Heart left ventricle (tissue), 16 donors: ENCODE measurements around the gene VAC14. TPM values are rescaled to one million over a fixed set of nuclear protein-coding genes. Genes with fewer than 3 reads are reported as not detected.

Experiments used
- ATAC-seq, 4 donors: fragments of 200-7000 bp; cut with Tn5 transposase; one replicate each; pipeline ENCODE4 v1.9.1; 2020 to 2022; ENCODE audit warnings: moderate library complexity in 4 of 4, mild to moderate bottlenecking in 3 of 4, moderate number of reproducible peaks in 1 of 4
- DNase-seq, 5 donors: peaks; one replicate each; pipeline ENCODE4 v3.0.0-alpha.2; 2020
- H3K27ac ChIP-seq, 12 donors: fragments of 200-600 bp; sonication (generic) in 4 of 12; one replicate each; pipeline versions ENCODE4 v1.5.0 to v1.8.0; 2016 to 2022; ENCODE audit warnings: mild to moderate bottlenecking in 2 of 12
- H3K27me3 ChIP-seq, 9 donors: fragments of 200-600 bp; sonication (generic) in 2 of 9; one replicate each; pipeline versions ENCODE4 v1.5.1 to v1.8.0; 2016 to 2022; ENCODE audit warnings: mild to moderate bottlenecking in 3 of 9
- H3K36me3 ChIP-seq, 9 donors: fragments of 200-600 bp; sonication (generic) in 2 of 9; one replicate each; pipeline versions ENCODE4 v1.5.0 to v1.8.0; 2018 to 2022; ENCODE audit warnings: mild to moderate bottlenecking in 2 of 9
- H3K4me1 ChIP-seq, 12 donors: fragments of 200-600 bp; sonication (generic) in 4 of 12; one replicate each; pipeline versions ENCODE4 v1.5.0 to v1.8.0; 2016 to 2022; ENCODE audit warnings: mild to moderate bottlenecking in 3 of 12
- H3K4me3 ChIP-seq, 12 donors: fragments of 200-600 bp; sonication (generic) in 4 of 12; one replicate each; pipeline versions ENCODE4 v1.5.0 to v1.8.0; 2017 to 2022; ENCODE audit warnings: mild to moderate bottlenecking in 9 of 12, moderate library complexity in 4 of 12
- H3K9me3 ChIP-seq, 12 donors: fragments of 200-600 bp; sonication (generic) in 4 of 12; one replicate each; pipeline versions ENCODE4 v1.5.0 to v1.8.0; 2016 to 2022; ENCODE audit warnings: mild to moderate bottlenecking in 1 of 12
- CTCF ChIP-seq, 12 donors: fragments of 200-600 bp; sonication (generic) in 4 of 12; IDR thresholded peaks; one replicate each; pipeline versions ENCODE4 v1.5.0 to v1.8.0; 2018 to 2022; ENCODE audit warnings: antibody characterized with exemption in 12 of 12, mild to moderate bottlenecking in 5 of 12
- POLR2A ChIP-seq, 2 donors: fragments of 450-650 bp; IDR thresholded peaks; one replicate each; pipeline ENCODE4 v1.6.1; 2017; ENCODE audit warnings: antibody characterized with exemption in 2 of 2, mild to moderate bottlenecking in 2 of 2, moderate library complexity in 2 of 2
- WGBS, 4 donors: extraction: QIAGEN DNeasy Blood & Tissue Kit in 2 of 4; methylation state at CpG; one replicate each; pipeline versions ENCODE4 v1.1.5 to v1.1.7; 2013 to 2018; 5-methylcytosine and 5-hydroxymethylcytosine counted together
- intact Hi-C, 10 donors: fragments of 100-400 bp; cut with DNase I; formaldehyde crosslinking; loops; one replicate each; pipeline versions ENCODE4 v1.11.1 to v1.14.2; 2022
- polyA plus RNA-seq, 2 donors: library from polyadenylated mRNA; stranded (reverse); fragments of 200-250 nt; gene quantifications; one replicate each; pipeline ENCODE4 v1.2.3, GENCODE V29; 2013
- total RNA-seq, 9 donors: library from RNA; depleted of rRNA in 2 of 9; stranded (reverse); fragments of >200 nt in 2 of 9; fragmentation: NEBNext Ultra II Directional in 3 of 9; extraction: Animal tissue kit (Norgen Biotek cat#: 25700) in 3 of 9; gene quantifications; one replicate each; pipeline versions ENCODE4 v1.1.0 to v1.2.4, GENCODE V29; 2016 to 2023
- donor health status: ischemic (EF 13 %, LVEDD 7.1; RV severe dilation, severe dysfunction).
- donor health status: healthy with polysubstance abuse.
- donor health status: DM: no; HTN: yes; CAD: no.
- donor health status: DM: no; HTN: no; CAD: no.
- donor health status: ischemic (EF 25% LVEDD 6.9; RV normal size, moderate dysfunction).
- donor health status: ischemic (EF 25% LVEDD 5.7; RV mildly dilated, moderate dysfunction).
- donor health status: healthy.
- donor health status: DM: yes; HTN: yes; CAD: no.
- donor health status: ischemic (EF 35%, LVEDD 5.7; RV mildly dilated, moderate dysfunction).
- donor health status: nonischemic (EF 11% LVEDD 7.7; RV severe dilation, severe dysfunction).
- donor health status: DM: yes; HTN: yes; CAD: no.
- donor health status: PGD.
- donor health status: ischemic (EF 29% LVEDD 5.4; RV normal size, mild dysfunction).
- donor health status: nonischemic (EF 23%, LVEDD 6.1; RV moderate dilation, normal function).

Gene VAC14
- total and polyA plus RNA-seq, 11 donors: 13.9 to 48.0 (median 26.1) TPM

- intact Hi-C loops: loop anchor here in 1 of 10 donors (10.0 kb wide), 1 partner anchor 226 kb away; the partner anchor contains the start of genes COG4 and SF3B3
- H3K36me3 ChIP-seq: peaks cover 0 to 14% (median 0%) of the 10 kb centered on the region in 9 donors
Observed at GRCh38 chr16:70750893-70751467, 50.0 kb downstream of the VAC14 start.

GRCh38 chr16:70749681-70750601, 51.0 kb downstream of the VAC14 start:
- ATAC-seq (no peak), DNase-seq (peak in 1 of 5 donors; percentile 64)
- H3K36me3 ChIP-seq: peaks cover 0 to 12% (median 0%) of the 10 kb centered on the region in 9 donors
- no peaks in the 10 kb centered on the region for H3K9me3 ChIP-seq
- 70 to 90% (median 84%) methylated on average over 11 to 16 of the region's 16 CpGs for WGBS, 4 donors
- H3K4me1 ChIP-seq: peaks cover 13 to 77% (median 52%) of the 10 kb centered on the region in 12 donors
- intact Hi-C loops: loop anchor here in 1 of 10 donors (10.0 kb wide), 1 partner anchor 225 kb away; the partner anchor contains the start of genes COG4 and SF3B3
- no peak overlapping the region for H3K4me3 ChIP-seq
- H3K27me3 ChIP-seq: no peaks in the 10 kb centered on the region
- no peak for TF ChIP-seq POLR2A (IDR thresholded peaks at IDR 0.05)
- TF ChIP-seq CTCF (IDR thresholded peaks at IDR 0.05): no peak
- H3K27ac ChIP-seq: peak overlapping the region; percentile 27 to 77 (median 58)

More at GRCh38 chr16:70750893-70751467, 50.0 kb downstream of the VAC14 start:
- 34 to 46% (median 41%) methylated on average over 8 to 13 of the region's 13 CpGs for WGBS, 4 donors
- peak overlapping the region; percentile 27 to 77 (median 58) for H3K27ac ChIP-seq
- peak; percentile 45 to 76 (median 68) for ATAC-seq
- peak; percentile 68 to 85 (median 83) for DNase-seq
- peaks cover 13 to 71% (median 47%) of the 10 kb centered on the region in 12 donors for H3K4me1 ChIP-seq
- no peaks in the 10 kb centered on the region for H3K27me3 ChIP-seq
- TF ChIP-seq CTCF (IDR thresholded peaks at IDR 0.05) (no peak), POLR2A (IDR thresholded peaks at IDR 0.05) (no peak)
- H3K9me3 ChIP-seq: no peaks in the 10 kb centered on the region
- no peak overlapping the region for H3K4me3 ChIP-seq

GRCh38 chr16:70749006-70749678, 51.8 kb downstream of the VAC14 start:
- ATAC-seq (no peak), DNase-seq (peak in 1 of 5 donors; percentile 15)
- WGBS, 4 donors: 90 to 93% (median 92%) methylated on average over 9 of the region's 9 CpGs
- TF ChIP-seq POLR2A (IDR thresholded peaks at IDR 0.05) (no peak), CTCF (IDR thresholded peaks at IDR 0.05) (no peak)
- Histone ChIP-seq H3K27me3 (no peaks in the 10 kb centered on the region), H3K4me3 (no peak overlapping the region), H3K27ac (no peak overlapping the region), H3K4me1 (peaks cover 13 to 80% (median 52%) of the 10 kb centered on the region in 12 donors), H3K36me3 (peaks cover 0 to 20% (median 0%) of the 10 kb centered on the region in 9 donors), H3K9me3 (no peaks in the 10 kb centered on the region)
- intact Hi-C loops: no loop called here
